ENCODE data around the gene TMEM218. TPM values are rescaled to one million over a fixed set of nuclear protein-coding genes. Genes with fewer than 3 reads are reported as not detected.

The TMEM218 gene
- total RNA-seq, 1 donor from 2014 or later: 0.64 TPM

GRCh38 chr11:125088123-125088522, 23.3 kb downstream of the TMEM218 start:
- no peaks in the 10 kb centered on the region for H3K36me3 ChIP-seq
- intact Hi-C loops (cut with DNase I): no loop called here
- no peak overlapping the region for H3K4me3 ChIP-seq
- DNase-seq (ENCODE audit: low spot score in 2 of 2): no peak
- TF ChIP-seq, protein P1, sequence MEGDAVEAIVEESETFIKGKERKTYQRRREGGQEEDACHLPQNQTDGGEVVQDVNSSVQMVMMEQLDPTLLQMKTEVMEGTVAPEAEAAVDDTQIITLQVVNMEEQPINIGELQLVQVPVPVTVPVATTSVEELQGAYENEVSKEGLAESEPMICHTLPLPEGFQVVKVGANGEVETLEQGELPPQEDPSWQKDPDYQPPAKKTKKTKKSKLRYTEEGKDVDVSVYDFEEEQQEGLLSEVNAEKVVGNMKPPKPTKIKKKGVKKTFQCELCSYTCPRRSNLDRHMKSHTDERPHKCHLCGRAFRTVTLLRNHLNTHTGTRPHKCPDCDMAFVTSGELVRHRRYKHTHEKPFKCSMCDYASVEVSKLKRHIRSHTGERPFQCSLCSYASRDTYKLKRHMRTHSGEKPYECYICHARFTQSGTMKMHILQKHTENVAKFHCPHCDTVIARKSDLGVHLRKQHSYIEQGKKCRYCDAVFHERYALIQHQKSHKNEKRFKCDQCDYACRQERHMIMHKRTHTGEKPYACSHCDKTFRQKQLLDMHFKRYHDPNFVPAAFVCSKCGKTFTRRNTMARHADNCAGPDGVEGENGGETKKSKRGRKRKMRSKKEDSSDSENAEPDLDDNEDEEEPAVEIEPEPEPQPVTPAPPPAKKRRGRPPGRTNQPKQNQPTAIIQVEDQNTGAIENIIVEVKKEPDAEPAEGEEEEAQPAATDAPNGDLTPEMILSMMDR (IDR thresholded peaks at IDR 0.05): no peak
- H3K27ac ChIP-seq: no peak overlapping the region
- peaks cover 0 to 2% of the 10 kb centered on the region in 2 donors for H3K4me1 ChIP-seq
- H3K9me3 ChIP-seq: no peaks in the 10 kb centered on the region
- H3K27me3 ChIP-seq: no peaks in the 10 kb centered on the region

GRCh38 chr11:125086633-125087296, 24.7 kb downstream of the TMEM218 start:
- no peak overlapping the region for H3K4me3 ChIP-seq
- H3K4me1 ChIP-seq: peaks cover 0 to 2% of the 10 kb centered on the region in 2 donors
- TF ChIP-seq, protein P1 (IDR thresholded peaks at IDR 0.05): no peak
- no peak for DNase-seq (ENCODE audit: low spot score in 2 of 2)
- H3K27me3 ChIP-seq: no peaks in the 10 kb centered on the region
- no peaks in the 10 kb centered on the region for H3K36me3 ChIP-seq
- H3K9me3 ChIP-seq: no peaks in the 10 kb centered on the region
- H3K27ac ChIP-seq: no peak overlapping the region
- intact Hi-C loops (cut with DNase I): no loop called here

- Histone ChIP-seq H3K36me3 (no peaks in the 10 kb centered on the region), H3K9me3 (no peaks in the 10 kb centered on the region), H3K27ac (no peak overlapping the region), H3K4me3 (no peak overlapping the region), H3K27me3 (no peaks in the 10 kb centered on the region), H3K4me1 (no peaks in the 10 kb centered on the region)
- no peak for DNase-seq (ENCODE audit: low spot score in 2 of 2)
- intact Hi-C loops (cut with DNase I): no loop called here
- TF ChIP-seq, protein P1 (IDR thresholded peaks at IDR 0.05): no peak
These were observed 25.9 kb downstream of the TMEM218 start for GRCh38 chr11:125085301-125086081.

DNA sequence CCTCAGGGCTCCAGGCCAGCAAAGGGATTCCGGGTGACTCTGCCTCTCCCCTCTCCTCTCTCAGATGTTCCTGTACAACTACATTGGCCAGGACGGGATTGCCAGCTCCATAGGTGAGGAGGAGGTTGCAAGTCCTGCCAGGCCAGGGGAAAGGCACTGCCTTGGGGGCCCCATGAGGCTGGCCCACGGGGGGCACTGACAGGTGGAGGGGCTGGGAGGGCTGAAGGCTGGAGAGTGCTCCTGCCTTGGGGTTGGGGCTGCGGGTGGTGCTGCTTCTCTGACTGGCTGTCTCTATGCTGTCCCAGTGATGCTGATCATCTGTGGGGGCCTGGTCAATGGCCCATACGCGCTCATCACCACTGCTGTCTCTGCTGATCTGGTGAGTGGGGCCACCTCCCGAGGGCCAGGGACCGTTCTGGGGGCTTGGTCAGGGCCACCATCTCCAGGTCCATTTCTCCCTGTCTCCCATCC, 26.6 kb downstream of the TMEM218 start:
- no peak for DNase-seq (ENCODE audit: low spot score in 2 of 2)
- Histone ChIP-seq H3K27me3 (no peaks in the 10 kb centered on the region), H3K27ac (no peak overlapping the region), H3K4me3 (no peak overlapping the region), H3K36me3 (no peaks in the 10 kb centered on the region), H3K9me3 (no peaks in the 10 kb centered on the region), H3K4me1 (no peaks in the 10 kb centered on the region)
- TF ChIP-seq, protein P1 (IDR thresholded peaks at IDR 0.05): no peak
- intact Hi-C loops (cut with DNase I): no loop called here

DNA sequence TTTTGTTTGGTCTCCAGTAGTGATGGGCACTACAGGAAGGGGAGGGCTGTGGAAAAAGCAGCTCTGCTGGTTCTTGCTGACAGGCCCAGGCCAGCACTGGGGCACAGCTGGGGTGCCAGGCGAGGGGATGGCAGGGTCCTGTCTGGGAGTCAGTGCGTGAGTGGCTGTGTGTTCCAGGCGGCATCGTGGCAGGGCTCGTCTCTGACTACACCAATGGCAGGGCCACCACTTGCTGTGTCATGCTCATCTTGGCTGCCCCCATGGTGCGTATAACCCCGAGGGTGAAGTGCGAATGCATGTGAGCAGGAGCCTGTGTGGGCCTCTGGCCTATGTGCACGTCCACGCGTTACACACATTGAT, 27.4 kb downstream of the TMEM218 start:
- H3K36me3 ChIP-seq: no peaks in the 10 kb centered on the region
- DNase-seq (ENCODE audit: low spot score in 2 of 2): no peak
- H3K4me1 ChIP-seq: no peaks in the 10 kb centered on the region
- H3K4me3 ChIP-seq: no peak overlapping the region
- H3K9me3 ChIP-seq: no peaks in the 10 kb centered on the region
- no peak overlapping the region for H3K27ac ChIP-seq
- no peaks in the 10 kb centered on the region for H3K27me3 ChIP-seq
- TF ChIP-seq, protein P1 (IDR thresholded peaks at IDR 0.05): no peak
- intact Hi-C loops (cut with DNase I): no loop called here

All from ascending aorta (tissue), 2 donors.